Ascending aorta (tissue), 2 donors: Measurements from ENCODE around the gene C1QTNF4. TPM values are rescaled to one million over a fixed set of nuclear protein-coding genes. Genes with fewer than 3 reads are reported as not detected.

Source experiments
- DNase-seq, 2 donors: peaks; one replicate each; pipeline ENCODE4 v3.0.0-alpha.2; 2019; ENCODE audit warnings: low spot score in 2 of 2
- H3K27ac ChIP-seq, 2 donors: fragments of 200-600 bp; sonication (generic); one replicate each; pipeline ENCODE4 v1.5.1; 2016 to 2017; ENCODE audit warnings: mild to moderate bottlenecking in 1 of 2
- H3K27me3 ChIP-seq: fragments of 200-600 bp; sonication (generic); one replicate; pipeline ENCODE4 v1.5.1; 2017
- H3K36me3 ChIP-seq, 2 donors: fragments of 200-600 bp; sonication (generic); one replicate each; pipeline ENCODE4 v1.5.1; 2016
- H3K4me1 ChIP-seq, 2 donors: fragments of 200-600 bp; sonication (generic); one replicate each; pipeline ENCODE4 v1.5.1; 2016 to 2017; ENCODE audit warnings: mild to moderate bottlenecking in 1 of 2
- H3K4me3 ChIP-seq, 2 donors: fragments of 200-600 bp; sonication (generic); one replicate each; pipeline ENCODE4 v1.5.1; 2016 to 2017; ENCODE audit warnings: mild to moderate bottlenecking in 1 of 2
- H3K9me3 ChIP-seq, 2 donors: fragments of 200-600 bp; sonication (generic); one replicate each; pipeline ENCODE4 v1.5.1; 2016
- intact Hi-C: fragments of 100-400 bp; cut with DNase I; formaldehyde crosslinking; loops from one replicate; pipeline ENCODE4 v1.15.1; 2023
- total RNA-seq: library from RNA; depleted of rRNA; stranded (reverse); fragments of >200 nt; gene quantifications from one replicate; pipeline ENCODE4 v1.1.0, GENCODE V29; 2016
- TF ChIP-seq, protein P1 (sequence below), 3 experiments: fragments of 200-600 bp in 2 of 3; fragments of 450-650 bp in 1 of 3; sonication (generic) in 2 of 3; IDR thresholded peaks; one replicate each; pipeline ENCODE4 v1.5.1; 2016 to 2019; ENCODE audit warnings: antibody characterized with exemption in 3 of 3, mild to moderate bottlenecking in 1 of 3, moderate library complexity in 1 of 3

C1QTNF4 gene
- total RNA-seq, 1 donor from 2014 or later: not detected

DNA sequence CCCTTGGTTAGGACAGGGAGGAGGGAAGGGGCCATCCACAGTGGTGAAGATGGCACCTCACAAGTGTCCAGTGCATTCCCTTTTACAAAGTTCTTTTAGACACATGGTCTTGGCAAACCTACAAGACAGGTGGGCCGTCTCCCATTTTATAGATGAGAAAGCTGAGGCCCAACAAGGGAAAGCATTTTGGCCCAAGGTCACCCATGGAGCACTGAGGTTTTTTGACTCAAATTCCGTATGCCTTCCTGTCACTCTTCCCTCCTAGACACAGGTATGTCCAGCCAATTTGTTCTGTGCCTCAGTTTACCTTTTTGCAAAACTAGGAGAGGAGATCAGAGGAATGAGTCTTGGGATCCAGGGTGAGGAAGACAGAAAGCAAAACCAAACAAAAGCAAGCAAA lies 1.2 kb downstream of the C1QTNF4 start:
- Histone ChIP-seq H3K36me3 (no peaks in the 10 kb centered on the region), H3K9me3 (no peaks in the 10 kb centered on the region), H3K27me3 (no peaks in the 10 kb centered on the region), H3K27ac (no peak overlapping the region), H3K4me3 (no peak overlapping the region), H3K4me1 (no peaks in the 10 kb centered on the region)
- TF ChIP-seq, protein P1, sequence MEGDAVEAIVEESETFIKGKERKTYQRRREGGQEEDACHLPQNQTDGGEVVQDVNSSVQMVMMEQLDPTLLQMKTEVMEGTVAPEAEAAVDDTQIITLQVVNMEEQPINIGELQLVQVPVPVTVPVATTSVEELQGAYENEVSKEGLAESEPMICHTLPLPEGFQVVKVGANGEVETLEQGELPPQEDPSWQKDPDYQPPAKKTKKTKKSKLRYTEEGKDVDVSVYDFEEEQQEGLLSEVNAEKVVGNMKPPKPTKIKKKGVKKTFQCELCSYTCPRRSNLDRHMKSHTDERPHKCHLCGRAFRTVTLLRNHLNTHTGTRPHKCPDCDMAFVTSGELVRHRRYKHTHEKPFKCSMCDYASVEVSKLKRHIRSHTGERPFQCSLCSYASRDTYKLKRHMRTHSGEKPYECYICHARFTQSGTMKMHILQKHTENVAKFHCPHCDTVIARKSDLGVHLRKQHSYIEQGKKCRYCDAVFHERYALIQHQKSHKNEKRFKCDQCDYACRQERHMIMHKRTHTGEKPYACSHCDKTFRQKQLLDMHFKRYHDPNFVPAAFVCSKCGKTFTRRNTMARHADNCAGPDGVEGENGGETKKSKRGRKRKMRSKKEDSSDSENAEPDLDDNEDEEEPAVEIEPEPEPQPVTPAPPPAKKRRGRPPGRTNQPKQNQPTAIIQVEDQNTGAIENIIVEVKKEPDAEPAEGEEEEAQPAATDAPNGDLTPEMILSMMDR (IDR thresholded peaks at IDR 0.05): no peak
- intact Hi-C loops: no loop called here
- no peak for DNase-seq

DNA sequence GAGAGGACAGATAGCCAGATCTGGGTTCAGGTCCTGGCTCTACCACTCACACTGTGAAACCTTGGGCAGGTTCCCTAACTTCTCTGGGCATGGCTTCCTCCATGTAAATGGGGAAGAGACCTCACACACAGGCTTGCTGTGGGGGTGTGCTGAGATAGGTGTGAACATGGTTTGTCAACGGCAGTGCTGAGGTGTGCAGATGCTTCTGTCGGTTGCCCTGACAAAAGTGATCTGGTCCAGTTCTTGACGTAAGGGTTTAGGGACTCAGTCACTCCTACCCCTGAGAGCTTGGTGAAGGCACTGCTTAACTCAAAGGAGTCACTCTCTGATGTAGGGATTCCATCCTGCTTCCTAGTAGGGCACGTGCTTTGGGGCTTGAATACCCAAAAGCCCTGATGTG lies 2.0 kb downstream of the C1QTNF4 start:
- H3K9me3 ChIP-seq: no peaks in the 10 kb centered on the region
- no peak for DNase-seq
- H3K27ac ChIP-seq: no peak overlapping the region
- no peaks in the 10 kb centered on the region for H3K27me3 ChIP-seq
- TF ChIP-seq, protein P1 (IDR thresholded peaks at IDR 0.05): no peak
- H3K4me1 ChIP-seq: no peaks in the 10 kb centered on the region
- intact Hi-C loops: no loop called here
- H3K4me3 ChIP-seq: no peak overlapping the region
- H3K36me3 ChIP-seq: no peaks in the 10 kb centered on the region

DNA sequence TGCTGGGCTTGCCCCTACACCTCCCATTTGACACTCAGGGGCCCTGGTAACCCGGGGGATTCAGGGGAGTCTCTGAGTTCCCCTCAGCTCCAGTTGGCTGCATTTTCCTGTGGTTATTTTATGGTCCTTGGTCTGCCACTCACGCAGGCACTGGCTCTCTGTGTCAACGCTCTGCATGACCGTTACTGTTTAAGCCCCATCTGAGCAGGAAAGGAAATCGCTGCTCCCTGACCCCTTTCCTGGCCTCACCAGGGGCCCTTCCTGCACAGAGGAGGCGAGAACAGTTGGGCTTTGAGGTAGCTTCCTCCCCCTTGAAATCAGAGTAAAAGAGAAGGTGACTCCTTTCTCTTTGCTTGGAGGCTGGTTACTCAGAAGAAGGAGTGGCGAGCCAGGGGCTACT lies 2.4 kb downstream of the C1QTNF4 start:
- Histone ChIP-seq H3K36me3 (no peaks in the 10 kb centered on the region), H3K27ac (no peak overlapping the region), H3K27me3 (no peaks in the 10 kb centered on the region), H3K4me3 (no peak overlapping the region), H3K4me1 (no peaks in the 10 kb centered on the region), H3K9me3 (no peaks in the 10 kb centered on the region)
- DNase-seq: no peak
- TF ChIP-seq, protein P1 (IDR thresholded peaks at IDR 0.05): no peak
- intact Hi-C loops: no loop called here

DNA sequence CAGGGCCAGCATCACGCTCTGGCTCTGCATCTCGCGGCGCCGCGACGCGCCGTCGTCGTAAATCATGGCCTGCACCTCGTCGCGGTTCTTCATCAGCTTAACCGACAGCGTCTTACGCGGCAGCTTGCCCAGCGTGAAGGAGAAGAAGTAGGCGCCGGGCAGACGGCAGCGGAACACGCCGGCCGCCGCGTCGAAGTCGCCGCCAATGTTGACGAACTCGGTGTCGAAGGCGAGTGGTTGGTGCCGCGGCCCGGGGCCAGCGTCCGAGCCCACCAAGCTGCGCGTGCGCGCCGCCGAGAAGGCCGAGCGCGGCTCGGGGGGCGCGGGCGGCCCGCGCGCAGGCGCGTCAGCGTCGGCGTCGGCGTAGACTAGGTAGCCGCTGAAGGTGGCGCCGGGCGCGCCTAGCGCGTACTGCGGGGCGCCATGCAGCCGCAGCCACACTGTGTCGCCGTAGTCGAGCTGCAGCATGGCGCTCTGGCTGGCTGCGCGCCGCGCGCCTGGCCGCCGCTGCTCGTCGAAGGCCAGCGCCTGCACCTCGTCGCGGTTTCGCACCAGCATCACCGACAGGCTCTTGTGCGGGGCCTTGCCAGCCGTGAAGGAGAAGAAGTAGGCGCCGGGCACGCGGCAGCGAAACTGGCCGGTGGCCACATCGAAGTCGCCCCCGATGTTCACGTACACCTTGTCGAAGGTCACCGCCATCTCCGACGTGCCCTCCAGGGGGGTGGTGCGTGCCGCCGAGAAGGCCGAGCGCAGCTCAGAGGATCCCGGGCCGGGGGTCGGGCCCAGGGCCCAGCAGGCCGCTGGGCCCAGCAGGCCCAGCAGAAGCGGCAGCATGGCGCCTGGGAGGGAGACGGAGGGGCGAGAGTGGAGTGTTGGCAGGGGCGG lies 4.0 kb downstream of the C1QTNF4 start:
- DNase-seq: no peak
- H3K27me3 ChIP-seq: no peaks in the 10 kb centered on the region
- TF ChIP-seq, protein P1 (IDR thresholded peaks at IDR 0.05): no peak
- no peak overlapping the region for H3K27ac ChIP-seq
- intact Hi-C loops: no loop called here
- H3K9me3 ChIP-seq: no peaks in the 10 kb centered on the region
- no peaks in the 10 kb centered on the region for H3K36me3 ChIP-seq
- H3K4me3 ChIP-seq: peak overlapping the region; percentile 31 to 54
- H3K4me1 ChIP-seq: no peaks in the 10 kb centered on the region

DNA sequence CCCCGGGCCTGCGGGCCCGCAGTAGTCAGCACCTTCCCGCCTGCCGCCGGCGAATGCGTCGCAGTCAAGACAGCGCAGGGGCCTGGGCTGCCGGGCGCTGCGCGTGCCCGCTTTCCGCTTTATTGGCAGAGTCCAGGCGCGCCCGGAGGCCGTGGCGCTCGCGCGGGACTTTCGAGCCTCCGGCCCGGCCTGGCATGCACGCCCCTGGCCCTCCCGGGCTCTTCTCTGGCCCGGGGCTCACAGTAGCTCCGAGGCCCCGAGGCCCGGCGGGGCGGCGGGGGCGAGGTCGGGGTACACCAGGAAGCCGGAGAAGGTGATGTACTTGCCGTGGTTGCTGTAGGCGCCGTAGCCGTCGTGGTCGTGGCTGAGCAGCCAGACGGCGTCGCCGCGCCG lies 4.6 kb downstream of the C1QTNF4 start:
- H3K27ac ChIP-seq: no peak overlapping the region
- H3K36me3 ChIP-seq: peaks cover 0 to 6% of the 10 kb centered on the region in 2 donors
- no peak for DNase-seq
- TF ChIP-seq, protein P1 (IDR thresholded peaks at IDR 0.05): no peak
- H3K27me3 ChIP-seq: no peaks in the 10 kb centered on the region
- no peaks in the 10 kb centered on the region for H3K4me1 ChIP-seq
- peak overlapping the region in 1 of 2 donors; percentile 54 for H3K4me3 ChIP-seq
- intact Hi-C loops: no loop called here
- no peaks in the 10 kb centered on the region for H3K9me3 ChIP-seq
